Stomach smooth muscle (tissue), 2 donors: Measurements from ENCODE around the gene MSI2.

ENCODE experiments used
- H3K27ac ChIP-seq: one replicate; pipeline ENCODE4 v1.7.0; 2013; ENCODE audit warnings: mild to moderate bottlenecking, low read length, inconsistent platforms
- H3K27me3 ChIP-seq, 2 donors: one replicate each; pipeline ENCODE4 v1.7.0; 2013; ENCODE audit warnings: low read length in 2 of 2; ENCODE audit not compliant: insufficient read depth in 2 of 2, control insufficient read depth in 1 of 2
- H3K36me3 ChIP-seq, 2 donors: one replicate each; pipeline ENCODE4 v1.7.0; 2013; ENCODE audit warnings: low read length in 2 of 2; ENCODE audit not compliant: control insufficient read depth in 2 of 2, insufficient read depth in 2 of 2
- H3K4me1 ChIP-seq: one replicate; pipeline ENCODE4 v1.7.0; 2013; ENCODE audit warnings: low read length; ENCODE audit not compliant: control insufficient read depth, insufficient read depth
- H3K4me3 ChIP-seq, 2 donors: one replicate each; pipeline ENCODE4 v1.7.0; 2013; ENCODE audit warnings: low read length in 2 of 2
- H3K9ac ChIP-seq, 2 donors: one replicate each; pipeline ENCODE4 v1.7.0; 2013; ENCODE audit warnings: low read length in 2 of 2, mild to moderate bottlenecking in 1 of 2
- H3K9me3 ChIP-seq, 2 donors: one replicate each; pipeline ENCODE4 v1.7.0; 2013; ENCODE audit warnings: low read length in 2 of 2; ENCODE audit not compliant: control insufficient read depth in 2 of 2
- donor health status: healthy.
- donor health status: Pancreatic carcinoma.

Gene MSI2

DNA sequence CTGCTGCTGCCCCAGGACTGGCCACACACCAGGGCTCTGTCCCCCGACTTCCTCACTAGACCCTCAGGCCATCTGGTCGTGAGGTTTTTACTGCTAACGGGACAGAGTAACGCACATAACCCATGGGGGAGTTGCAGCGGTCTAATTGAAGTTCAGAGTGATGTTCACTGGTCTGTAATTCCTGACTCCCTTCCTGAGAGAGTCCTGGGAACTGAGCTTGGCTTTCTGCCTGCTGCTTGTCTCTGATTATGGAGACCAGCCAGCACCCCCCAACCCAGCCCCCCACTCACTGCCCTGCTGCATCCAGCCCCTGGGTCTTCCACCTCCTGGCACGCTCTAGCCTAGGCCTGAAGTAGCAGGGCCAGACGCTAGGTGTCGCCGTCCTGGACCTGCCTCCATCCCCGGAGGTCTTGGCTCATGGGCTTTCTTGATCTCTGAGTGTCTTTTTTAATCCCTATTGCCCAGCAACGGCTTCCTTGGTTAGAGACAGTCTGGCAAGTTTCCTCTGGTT, 295.8 kb downstream of the MSI2 start:
- Histone ChIP-seq H3K9ac (no peak overlapping the region), H3K36me3 (no peaks in the 10 kb centered on the region), H3K9me3 (no peaks in the 10 kb centered on the region), H3K4me1 (peaks cover 2% of the 10 kb centered on the region), H3K4me3 (no peak overlapping the region), H3K27me3 (no peaks in the 10 kb centered on the region), H3K27ac (no peak overlapping the region)

DNA sequence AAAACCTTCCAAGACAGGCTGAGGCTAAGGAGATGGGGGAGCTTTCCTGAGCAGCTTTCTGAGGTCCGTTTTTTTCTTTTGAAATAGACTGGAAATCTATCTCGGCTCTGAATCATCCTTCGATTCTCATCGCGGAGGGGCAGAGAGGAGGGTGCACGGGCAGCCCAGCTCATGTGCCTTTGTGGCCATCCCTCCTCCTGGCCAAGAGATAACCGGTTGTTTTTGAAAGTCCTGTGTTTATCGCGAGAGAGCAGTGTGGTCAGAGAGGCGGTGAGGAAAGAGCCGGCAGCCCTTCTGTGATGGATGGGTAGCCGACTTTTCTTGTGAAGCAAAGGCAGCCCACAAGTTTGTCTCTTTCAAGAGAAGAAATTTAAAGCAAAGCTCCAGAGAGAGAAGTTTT, 297.2 kb downstream of the MSI2 start:
- Histone ChIP-seq H3K27me3 (no peaks in the 10 kb centered on the region), H3K9ac (no peak overlapping the region), H3K4me3 (no peak overlapping the region), H3K4me1 (peaks cover 8% of the 10 kb centered on the region), H3K27ac (no peak overlapping the region), H3K36me3 (no peaks in the 10 kb centered on the region), H3K9me3 (no peaks in the 10 kb centered on the region)

DNA sequence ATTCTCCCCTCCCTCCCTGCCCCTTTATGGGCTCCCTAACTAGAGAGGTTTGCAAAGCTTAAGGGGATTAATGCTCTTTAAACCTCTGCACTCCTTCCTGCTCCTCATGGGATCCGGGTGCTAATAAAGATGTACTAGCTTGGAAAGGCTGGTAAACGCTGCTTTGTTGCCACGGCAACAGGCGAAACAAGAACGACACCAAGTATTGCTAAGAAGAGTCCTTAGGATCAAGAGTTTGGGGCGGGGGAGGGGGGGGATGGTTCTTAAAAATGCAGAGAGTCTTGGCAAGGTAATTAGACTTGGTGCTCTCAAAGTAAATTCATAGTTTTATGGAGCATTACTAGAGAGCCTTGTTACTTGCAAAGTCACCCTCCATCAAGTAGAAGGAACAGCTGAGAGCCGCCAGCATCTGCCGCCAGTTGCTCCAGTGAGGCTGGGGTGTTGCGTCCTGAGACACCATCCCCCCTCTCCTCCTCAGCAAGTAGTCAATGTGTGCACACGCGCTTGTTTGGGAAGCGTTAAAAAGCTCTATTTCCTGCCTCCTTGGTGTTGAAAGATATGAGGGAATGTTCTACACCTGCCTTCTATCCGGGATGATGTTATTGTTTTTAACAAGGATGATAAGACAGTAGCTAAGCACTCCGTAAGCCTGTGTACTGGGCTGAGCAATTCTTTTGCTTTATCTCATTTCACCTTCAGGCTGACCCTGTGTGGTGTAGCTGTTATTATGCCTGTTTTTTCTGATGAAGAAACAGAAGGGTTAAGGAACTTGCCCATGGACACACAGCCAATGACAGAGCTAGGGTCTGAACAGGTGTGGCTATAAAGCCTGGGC, 297.9 kb downstream of the MSI2 start:
- H3K9ac ChIP-seq: no peak overlapping the region
- no peak overlapping the region for H3K27ac ChIP-seq
- H3K36me3 ChIP-seq: no peaks in the 10 kb centered on the region
- H3K4me1 ChIP-seq: peaks cover 8% of the 10 kb centered on the region
- H3K9me3 ChIP-seq: no peaks in the 10 kb centered on the region
- H3K4me3 ChIP-seq: no peak overlapping the region
- H3K27me3 ChIP-seq: no peaks in the 10 kb centered on the region

DNA sequence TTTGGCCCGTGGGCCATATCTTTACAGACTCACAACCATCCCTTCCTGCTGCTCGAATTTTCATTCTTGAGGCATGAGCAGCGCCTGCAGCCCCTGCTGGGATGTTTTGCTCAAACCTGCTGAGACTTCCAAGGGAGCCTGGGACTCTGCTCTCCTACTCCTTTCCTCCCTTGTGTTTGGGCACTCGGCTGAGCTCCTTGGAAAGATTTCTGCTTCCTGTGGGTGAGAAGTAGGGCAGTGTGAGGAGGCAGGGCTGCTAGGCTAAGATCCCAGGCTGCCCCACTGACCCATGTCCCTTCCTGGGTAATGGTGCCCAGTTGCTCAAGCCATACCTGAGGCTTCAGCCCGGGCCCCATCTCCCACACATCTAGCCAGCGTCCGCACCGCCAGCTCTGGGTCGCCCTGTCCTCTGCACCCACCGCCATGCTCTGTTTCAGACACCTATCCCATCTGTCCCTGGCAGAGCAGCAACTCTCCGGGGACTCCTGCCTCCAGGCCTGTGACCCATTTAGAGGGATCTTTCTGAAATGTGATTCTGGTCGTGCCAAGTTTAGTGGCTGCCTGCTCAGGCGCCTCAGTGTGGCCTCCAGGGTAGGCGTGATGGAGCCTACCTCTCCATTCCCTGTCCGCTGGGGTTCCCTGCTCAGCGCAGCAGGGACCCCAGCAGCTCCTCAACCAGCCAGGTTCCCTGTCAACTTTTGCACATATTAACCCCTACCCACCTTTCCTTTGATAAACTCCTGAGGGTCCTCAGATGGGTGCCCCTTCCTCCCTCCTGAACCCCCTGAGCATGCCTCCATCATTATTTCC, 298.7 kb downstream of the MSI2 start:
- Histone ChIP-seq H3K4me1 (peaks cover 8% of the 10 kb centered on the region), H3K9me3 (no peaks in the 10 kb centered on the region), H3K27me3 (no peaks in the 10 kb centered on the region), H3K4me3 (no peak overlapping the region), H3K27ac (no peak overlapping the region), H3K9ac (no peak overlapping the region), H3K36me3 (no peaks in the 10 kb centered on the region)

DNA sequence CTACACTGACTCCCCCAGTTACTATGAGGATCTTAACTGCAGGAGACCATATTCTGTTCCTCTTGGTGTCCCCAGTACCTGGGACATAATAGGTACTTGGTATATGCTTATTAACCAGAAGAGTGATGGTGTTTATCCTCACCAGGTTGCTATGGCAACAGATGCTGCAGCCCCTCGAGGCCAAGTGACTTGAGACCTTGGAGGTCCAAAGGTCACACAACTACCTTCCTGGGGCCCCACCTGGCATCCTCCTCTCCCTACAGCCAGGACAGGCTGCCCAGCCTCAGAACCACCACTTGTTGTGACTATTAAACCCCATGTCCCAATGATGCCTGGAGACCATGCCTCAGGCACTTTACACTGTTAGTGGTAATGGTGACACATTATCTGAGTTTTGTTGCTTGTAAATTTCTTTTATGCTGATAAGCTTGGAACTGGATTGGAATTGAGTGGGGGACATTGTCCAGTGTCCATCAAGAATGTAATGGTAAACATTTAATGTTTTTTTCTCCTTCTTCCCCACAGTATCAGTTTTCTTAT, 299.4 kb downstream of the MSI2 start:
- H3K9me3 ChIP-seq: no peaks in the 10 kb centered on the region
- no peak overlapping the region for H3K9ac ChIP-seq
- no peaks in the 10 kb centered on the region for H3K36me3 ChIP-seq
- no peaks in the 10 kb centered on the region for H3K27me3 ChIP-seq
- peaks cover 8% of the 10 kb centered on the region for H3K4me1 ChIP-seq
- no peak overlapping the region for H3K27ac ChIP-seq
- H3K4me3 ChIP-seq: no peak overlapping the region

DNA sequence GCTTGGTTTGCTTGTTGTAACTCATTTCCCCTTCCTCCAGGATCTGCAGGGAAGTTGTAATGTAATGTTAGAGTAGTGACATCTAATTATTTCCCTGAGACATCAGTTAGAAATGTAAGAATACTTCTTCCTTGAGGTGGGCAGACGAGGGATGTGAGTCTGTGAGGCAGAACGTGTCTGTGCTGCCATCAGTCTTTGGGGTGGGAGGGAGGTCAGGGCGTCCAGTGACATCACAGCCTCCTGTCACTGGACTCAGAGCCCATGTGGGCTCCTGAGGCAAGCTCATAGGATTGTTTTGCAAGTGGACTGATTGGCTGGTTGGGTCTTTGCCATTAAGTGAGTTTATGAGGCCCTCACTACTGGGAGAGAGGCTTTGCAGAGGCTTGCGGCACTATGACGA, 300.0 kb downstream of the MSI2 start:
- no peak overlapping the region for H3K4me3 ChIP-seq
- peaks cover 8% of the 10 kb centered on the region for H3K4me1 ChIP-seq
- no peak overlapping the region for H3K27ac ChIP-seq
- H3K9ac ChIP-seq: no peak overlapping the region
- no peaks in the 10 kb centered on the region for H3K9me3 ChIP-seq
- no peaks in the 10 kb centered on the region for H3K36me3 ChIP-seq
- H3K27me3 ChIP-seq: no peaks in the 10 kb centered on the region

DNA sequence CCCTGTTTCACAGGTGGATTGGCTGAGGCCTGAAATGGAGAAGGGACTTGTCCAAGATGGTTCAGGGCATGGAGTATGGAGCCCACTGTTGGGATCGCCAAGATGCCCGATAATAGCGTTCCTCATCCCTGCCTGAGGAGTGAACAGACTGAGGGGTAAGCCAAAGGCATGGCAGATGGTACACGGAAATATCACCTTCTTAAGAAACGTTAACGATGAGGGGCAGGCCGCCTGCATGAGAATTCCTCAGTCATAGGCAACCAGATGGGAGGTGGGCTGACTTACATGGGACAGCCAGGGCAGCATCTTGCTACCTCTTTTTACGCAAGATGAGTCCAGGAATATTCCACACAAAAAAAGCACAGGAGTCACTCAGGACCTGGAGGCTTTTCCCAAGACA, 300.7 kb downstream of the MSI2 start:
- no peaks in the 10 kb centered on the region for H3K27me3 ChIP-seq
- no peak overlapping the region for H3K27ac ChIP-seq
- H3K4me3 ChIP-seq: no peak overlapping the region
- no peaks in the 10 kb centered on the region for H3K36me3 ChIP-seq
- no peak overlapping the region for H3K9ac ChIP-seq
- H3K4me1 ChIP-seq: peaks cover 8% of the 10 kb centered on the region
- H3K9me3 ChIP-seq: no peaks in the 10 kb centered on the region

DNA sequence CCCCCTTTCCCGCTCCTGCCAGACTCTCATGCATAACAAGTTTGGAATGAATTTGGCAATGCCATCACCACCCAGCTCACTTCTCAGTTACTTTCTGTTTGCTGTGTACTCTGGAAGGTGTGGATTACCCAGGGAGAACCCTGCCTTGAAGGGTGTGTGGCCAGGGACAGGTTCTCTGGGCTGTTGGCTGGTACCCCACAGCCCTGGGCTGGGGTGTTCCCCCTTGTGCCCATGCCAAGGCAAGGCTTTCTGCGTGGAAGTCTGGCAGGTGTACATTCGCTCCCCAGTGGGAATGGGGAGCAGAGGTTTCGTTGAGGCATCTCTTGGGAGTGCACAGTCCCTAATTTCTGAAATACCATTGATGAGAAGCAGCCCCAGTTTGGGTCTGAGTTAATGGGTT, 301.1 kb downstream of the MSI2 start:
- Histone ChIP-seq H3K36me3 (no peaks in the 10 kb centered on the region), H3K27me3 (no peaks in the 10 kb centered on the region), H3K9ac (no peak overlapping the region), H3K4me1 (peaks cover 8% of the 10 kb centered on the region), H3K9me3 (no peaks in the 10 kb centered on the region), H3K4me3 (no peak overlapping the region), H3K27ac (no peak overlapping the region)

DNA sequence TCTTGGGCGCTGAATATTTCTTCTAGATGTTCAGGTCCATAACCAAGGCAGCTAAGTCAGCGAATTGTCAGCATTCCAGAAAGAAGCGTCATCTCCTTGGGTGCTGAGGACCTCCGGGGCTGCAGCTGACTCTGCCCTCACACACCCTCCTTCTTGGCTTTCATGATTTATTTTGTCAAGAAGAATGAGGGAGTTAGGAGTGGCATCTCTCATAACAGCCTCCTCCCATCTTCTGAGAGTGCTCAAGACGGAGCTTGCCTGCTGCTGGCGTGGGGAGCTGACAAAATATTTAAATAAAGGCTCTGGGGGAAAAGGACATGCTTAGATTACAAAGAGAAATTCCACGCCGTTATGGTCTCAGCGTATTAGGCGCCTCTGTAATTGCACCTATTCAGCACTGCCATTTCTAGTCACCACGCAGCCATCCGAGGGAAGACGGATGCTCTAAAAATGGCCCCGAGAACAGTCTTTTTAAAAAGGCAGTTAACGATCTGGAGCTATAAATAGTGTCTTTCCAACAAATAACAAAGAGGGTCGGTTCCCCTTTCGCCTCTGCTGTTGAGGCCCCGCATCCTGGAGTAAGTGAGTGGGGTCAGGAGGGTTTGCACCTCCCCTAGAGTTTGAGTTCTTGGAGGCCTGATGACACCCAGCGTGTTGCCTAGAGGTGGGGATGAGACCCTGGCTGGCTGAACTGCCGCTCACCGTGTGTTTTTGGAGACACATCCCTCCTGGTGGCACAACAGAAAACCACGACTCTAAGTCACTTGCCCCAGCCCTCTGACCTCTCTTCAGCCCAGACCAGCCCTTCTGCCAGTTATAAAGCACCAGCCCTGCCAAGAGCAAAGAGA, 301.7 kb downstream of the MSI2 start:
- Histone ChIP-seq H3K27me3 (no peaks in the 10 kb centered on the region), H3K4me1 (peaks cover 8% of the 10 kb centered on the region), H3K9ac (no peak overlapping the region), H3K36me3 (no peaks in the 10 kb centered on the region), H3K4me3 (no peak overlapping the region), H3K9me3 (no peaks in the 10 kb centered on the region), H3K27ac (no peak overlapping the region)

DNA sequence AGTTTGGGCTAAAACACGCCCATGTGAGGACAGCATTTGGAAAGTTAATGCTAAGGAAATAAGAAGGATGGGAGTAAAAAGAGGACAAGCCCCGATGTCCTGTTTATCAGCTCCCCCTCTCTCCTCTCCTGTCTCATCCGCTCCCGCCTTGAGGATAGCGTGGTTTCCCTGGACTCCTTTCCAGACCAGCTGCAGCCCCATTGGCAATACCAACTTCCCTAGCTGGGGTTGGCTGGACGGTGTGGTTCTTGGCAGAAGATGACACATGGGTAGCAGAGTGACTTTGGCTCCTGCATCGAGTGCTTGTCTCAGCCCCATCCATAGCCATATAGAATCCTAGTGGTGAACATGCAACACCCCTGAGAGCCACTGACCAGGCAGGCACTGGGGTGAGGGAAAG, 302.9 kb downstream of the MSI2 start:
- Histone ChIP-seq H3K4me3 (no peak overlapping the region), H3K9ac (no peak overlapping the region), H3K9me3 (no peaks in the 10 kb centered on the region), H3K4me1 (peaks cover 8% of the 10 kb centered on the region), H3K27me3 (no peaks in the 10 kb centered on the region), H3K27ac (no peak overlapping the region), H3K36me3 (no peaks in the 10 kb centered on the region)
